DMS153 (cell line): ENCODE measurements around the gene GPC6.

ENCODE experiments used
- DNase-seq: peaks from one replicate; lab custom pipeline; 2025; lab: John Stamatoyannopoulos, UW

The GPC6 gene

DNA sequence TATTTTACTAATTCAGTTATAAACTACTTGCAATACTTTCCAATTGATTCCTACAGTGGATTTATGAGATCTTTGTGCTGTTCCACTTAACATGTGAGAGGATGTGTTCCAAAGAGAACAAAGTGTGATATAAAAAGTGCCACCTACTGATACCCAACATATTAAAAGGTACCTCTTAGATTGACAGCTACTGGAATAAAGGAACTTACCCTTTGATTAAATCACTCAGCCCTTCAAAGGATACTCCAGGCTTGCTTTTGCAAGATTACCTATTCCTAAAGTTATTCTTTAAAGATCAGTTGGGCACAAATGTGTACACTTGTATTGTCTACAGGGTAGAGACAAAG is 1187.0 kb downstream of the GPC6 start:
- no peak for DNase-seq

- no peak for DNase-seq
Measured at GRCh38 chr13:94414141-94414540, 1187.5 kb downstream of the GPC6 start.

DNA sequence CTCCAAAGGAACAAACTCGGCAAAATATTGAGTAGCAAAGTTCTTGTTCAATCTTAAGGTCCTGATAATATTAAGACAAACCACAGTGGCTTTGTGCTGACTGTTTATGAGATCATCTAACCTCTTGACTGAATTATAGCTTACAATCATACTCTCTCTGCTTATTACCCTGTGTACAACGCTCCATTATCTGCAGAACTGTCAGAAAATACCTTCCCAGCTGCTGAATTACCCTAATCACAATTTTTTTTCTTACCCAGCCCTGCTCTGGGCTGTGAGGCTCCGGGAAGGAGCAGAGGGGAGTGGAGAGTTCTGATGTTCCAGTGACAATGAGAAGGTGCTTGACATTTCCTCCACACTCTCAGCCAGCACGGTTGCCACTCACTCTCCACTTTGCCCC is 1188.1 kb downstream of the GPC6 start:
- DNase-seq: no peak

DNA sequence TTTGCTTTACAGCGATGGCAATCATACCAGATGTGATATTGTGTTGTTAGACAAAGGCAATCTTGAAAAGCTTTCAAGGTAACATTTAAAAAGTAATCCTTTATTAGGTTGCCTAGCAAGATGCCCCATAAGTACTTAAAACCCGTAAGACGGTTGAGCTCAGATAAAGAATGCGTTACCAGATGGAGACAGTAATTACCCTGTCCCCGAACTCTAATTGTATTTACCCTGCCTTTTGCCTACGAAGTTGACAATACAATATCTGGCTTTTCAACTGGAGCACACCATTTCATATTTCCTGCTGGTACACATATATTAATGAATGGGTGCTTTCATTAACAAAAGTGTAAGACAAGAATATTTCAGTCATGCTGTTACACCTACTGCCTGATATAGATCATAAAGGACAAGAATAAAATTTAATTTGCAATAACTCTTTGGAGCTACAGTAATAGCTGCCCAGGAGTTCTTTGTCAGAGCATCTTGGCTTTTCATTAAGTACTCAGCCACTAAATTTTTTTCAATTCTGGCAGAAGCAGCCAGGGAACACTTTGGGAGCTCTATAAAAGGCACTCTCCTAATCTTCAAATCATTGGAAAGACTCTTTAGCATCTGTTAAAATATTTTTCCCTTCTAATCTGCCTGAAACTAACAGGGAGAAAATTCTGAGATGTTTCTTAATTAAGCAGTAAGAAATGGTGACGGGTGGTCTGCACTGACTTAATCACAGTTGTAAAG is 1189.1 kb downstream of the GPC6 start:
- DNase-seq: no peak

- peak; percentile 24 for DNase-seq
Measured at GRCh38 chr13:94416454-94417080, 1190.0 kb downstream of the GPC6 start.

DNA sequence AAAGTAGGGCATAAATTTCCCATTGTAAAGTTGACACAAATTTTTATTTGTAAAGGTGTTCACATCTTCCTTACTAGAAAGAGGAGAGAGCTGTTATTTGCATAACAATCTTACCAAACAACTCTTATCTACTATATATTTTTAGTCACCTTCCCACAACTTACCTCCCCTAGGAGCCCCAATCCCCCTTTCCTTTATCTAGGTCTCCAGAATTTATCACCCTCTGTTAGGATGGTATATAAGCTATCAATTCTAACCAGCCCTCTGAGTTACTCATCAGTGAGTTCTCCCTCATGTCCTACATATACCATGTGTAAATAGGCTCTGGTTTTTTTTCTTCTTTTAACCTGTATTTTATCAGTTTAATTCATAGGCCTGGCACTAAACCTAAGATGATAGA is 1190.7 kb downstream of the GPC6 start:
- DNase-seq: no peak

- no peak for DNase-seq
Measured at GRCh38 chr13:94419304-94419924, 1192.8 kb downstream of the GPC6 start.

DNA sequence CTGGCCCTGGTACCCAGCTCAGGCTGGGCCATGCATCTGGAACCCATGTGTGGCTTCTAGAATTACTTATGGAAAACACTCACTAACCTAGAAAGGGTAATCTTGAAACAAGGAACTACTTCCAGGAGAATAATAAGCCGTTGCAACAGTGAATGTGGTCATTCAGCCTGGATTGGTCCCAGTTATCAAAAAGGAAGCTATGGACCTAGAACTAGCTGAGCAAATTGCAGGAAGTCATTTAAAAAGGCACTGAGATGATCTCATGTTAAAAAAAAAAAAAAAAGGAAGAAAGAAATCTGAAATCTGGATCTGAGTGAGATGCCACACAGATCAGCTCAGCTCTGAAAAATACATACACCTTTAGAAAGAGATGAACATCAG is 1193.3 kb downstream of the GPC6 start:
- DNase-seq: no peak

- DNase-seq: no peak
Measured at GRCh38 chr13:94427313-94427953, 1200.8 kb downstream of the GPC6 start.

DNA sequence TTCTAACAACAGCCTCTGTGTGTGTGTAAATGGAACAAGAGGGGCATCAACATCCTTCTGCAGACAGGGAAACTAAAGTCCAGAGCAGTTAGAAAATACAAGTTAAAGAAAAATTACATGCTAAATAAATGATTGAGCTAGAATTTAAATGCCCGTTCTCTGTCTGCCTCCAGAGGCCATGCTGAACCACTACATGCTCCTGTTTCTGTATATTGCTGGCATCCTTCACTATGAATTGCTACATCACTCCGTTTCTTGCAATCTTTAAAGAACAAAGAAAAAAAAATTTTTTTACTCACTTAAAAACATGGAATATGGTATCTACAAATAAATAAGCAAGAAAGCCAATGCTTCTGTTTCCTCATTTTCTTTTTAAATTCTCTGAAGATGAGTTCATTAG is 1205.0 kb downstream of the GPC6 start:
- no peak for DNase-seq

DNA sequence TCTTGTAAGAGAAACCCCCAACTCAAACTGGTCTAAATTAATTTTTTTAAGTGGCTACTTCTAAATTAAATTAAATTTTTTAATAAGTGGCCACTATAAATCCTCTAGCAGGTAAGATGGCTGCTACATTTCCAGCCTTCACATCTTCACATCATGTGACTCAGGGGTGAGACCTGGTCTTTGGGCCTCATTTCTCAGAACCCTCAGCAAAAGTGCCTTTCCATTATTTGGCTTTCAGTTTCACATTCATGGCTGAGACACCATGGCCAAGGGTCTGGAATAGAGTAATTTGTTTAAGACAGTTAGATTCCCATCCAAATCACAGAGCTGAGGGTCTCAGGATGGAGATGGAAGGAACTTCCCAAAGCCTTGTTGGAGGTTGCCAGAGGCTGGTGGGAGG is 1205.4 kb downstream of the GPC6 start:
- no peak for DNase-seq

DNA sequence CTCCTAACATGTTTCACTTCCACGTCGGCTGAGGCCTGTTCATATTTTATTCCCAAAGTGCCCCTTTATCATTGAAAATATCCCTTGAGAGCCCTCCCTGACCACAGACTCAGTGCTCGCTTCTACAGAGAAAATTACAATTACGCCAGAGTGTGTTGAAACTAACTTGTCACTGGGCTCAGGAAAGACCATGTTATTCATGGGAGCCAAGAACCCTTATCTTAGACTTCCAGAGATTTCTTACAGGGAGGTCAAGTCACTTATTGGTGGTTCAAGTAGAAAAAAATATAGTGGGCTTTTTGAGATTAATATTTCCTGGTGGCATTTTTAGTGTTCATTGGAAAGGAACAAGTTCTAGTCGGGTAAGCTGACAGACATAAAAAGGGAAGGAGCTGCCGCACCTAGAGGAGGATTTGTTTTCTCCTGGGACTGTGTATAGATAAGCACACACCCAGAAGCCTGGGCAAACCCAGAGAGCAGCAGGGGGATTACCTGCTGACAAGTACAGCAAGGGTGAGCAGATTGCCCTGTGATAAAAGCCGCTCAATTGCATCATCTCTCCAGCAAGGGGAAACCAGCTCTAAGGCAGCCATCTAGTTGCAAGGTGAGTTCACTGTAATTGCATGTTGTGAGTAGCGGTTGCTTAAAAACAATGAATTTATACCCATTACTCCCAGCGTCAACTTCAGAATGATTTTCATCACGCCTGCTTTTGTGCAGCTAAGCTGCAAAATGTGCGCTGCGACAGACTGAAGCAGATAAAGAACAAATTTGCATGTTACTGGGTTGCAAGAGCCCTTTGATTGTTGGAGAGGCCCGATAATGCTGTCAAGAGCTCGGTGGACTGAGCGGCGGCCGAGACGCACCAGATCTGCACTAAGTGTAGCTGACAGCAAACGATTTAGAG is 1206.7 kb downstream of the GPC6 start:
- DNase-seq: peak; percentile 70

DNA sequence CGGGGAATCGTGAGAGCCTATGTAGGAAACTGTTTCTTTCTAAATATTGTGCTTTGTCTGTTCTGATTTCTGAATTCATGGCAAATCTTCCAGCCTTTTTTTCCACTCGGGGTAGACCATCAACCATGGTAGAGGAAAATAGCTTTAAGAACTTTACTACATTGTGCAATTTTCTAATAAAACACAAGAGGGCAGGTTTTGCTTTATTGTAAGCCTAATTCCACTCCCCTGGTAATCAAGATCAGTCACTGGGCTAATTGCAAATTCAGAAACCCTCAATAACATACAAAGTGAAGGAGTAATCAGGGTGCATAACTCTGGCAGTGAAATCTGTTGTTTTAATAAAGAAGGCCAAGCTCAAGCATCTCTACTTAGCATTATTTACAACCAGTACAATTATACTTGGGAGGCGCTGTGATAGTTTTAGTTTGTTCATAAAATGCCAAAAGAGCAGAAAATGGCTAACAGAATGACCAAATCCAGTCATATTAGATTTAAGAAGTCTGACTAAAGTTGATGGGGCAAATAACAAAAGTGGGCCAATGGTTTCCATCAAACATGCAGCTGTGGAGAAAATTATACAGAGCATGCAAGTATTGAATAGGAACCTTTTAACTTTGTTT is 1209.1 kb downstream of the GPC6 start:
- DNase-seq: peak; percentile 69

DNA sequence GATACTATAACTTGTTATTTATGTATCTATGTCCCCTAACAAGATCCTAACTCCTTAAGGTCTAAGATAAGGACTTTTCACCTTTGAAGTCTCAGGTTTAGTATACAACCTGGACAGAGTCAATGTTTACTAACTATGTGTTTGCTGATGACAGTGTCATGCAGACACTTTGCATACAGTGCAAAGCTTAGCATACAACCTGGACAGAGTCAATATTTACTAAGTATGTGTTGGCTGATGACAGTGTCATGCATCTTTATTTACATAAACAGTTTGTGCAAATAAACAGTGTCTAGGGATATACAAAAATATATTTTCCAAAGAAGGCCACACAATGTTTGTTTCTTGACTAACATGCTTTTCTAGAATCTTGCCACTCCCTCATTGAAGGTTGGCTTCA is 1218.2 kb downstream of the GPC6 start:
- DNase-seq: no peak

DNA sequence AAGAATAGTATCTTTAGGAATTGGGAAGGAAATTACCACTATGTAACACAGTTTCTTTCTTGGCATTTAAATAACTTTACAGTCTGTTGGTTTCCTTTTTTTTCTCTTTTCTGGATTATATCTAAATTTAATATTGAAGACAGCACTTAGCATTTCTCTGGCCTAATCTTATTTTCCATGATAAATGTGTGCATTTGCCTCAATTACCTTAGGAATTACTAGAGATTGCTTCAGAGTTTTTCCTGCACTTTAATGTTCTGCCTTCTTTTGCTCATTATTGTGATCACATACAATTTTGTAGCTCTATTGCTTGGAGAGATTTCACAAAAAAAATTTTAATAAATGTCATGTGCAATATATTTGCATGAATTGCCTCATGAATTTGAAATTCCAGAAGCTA is 1227.7 kb downstream of the GPC6 start:
- DNase-seq: no peak

- no peak for DNase-seq
Measured at GRCh38 chr13:94454906-94455305, 1228.3 kb downstream of the GPC6 start.

- no peak for DNase-seq
Measured at GRCh38 chr13:94455414-94455813, 1228.8 kb downstream of the GPC6 start.
